HG03469 (cell line): ENCODE results near the gene ST3GAL4.
"Not testable (repeated sequence)": the region's sequence is repeated elsewhere in the genome, so short reads cannot be mapped to it uniquely, and the experiment has no call there.

ENCODE experiments used
- ATAC-seq: cut with Tn5 transposase; IDR thresholded peaks from one replicate; pipeline ENCODE4 v1.9.1; 2021; ENCODE audit warnings: mild to moderate bottlenecking, moderate library complexity, moderate number of reproducible peaks; ENCODE audit not compliant: unreplicated experiment

The ST3GAL4 gene

DNA sequence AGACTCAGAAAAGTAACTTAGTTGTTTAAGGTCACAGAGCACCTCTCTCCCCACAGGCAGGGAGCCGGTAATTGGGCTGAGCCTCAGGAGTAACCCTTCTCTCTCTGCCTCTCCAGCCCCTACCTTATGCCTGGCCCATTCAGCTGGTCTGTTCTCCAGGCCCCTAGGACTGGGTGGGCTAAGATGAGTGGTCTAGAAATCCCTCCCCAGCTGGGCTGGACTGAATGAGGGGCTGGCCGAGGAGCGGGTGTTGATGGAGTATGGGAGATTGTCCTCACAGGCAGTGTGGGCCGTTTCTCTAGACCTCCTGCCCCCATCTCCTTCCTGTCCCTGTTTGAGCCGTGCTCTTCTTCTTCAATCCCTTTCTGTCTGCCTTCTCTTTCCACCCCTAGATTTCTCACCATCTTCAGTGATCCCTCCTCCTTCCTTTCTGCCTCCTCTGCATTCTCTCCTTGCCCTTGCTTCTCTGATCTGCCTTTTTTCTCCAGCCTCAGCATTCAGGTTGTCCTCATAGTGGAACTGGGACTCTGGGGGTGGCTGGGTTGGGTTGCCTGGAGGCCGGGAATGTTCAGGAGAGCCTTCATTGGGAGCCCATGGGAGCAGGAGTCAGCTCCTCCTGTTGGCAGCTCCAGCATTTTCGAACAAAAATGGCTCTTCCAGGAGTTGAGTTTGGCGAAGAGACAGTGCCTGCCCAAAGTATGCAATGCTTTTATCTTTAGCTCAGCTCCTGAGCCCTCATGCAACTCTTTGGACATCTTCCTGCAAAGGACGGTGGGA lies 7.6 kb downstream of the ST3GAL4 start:
- no peak for ATAC-seq

DNA sequence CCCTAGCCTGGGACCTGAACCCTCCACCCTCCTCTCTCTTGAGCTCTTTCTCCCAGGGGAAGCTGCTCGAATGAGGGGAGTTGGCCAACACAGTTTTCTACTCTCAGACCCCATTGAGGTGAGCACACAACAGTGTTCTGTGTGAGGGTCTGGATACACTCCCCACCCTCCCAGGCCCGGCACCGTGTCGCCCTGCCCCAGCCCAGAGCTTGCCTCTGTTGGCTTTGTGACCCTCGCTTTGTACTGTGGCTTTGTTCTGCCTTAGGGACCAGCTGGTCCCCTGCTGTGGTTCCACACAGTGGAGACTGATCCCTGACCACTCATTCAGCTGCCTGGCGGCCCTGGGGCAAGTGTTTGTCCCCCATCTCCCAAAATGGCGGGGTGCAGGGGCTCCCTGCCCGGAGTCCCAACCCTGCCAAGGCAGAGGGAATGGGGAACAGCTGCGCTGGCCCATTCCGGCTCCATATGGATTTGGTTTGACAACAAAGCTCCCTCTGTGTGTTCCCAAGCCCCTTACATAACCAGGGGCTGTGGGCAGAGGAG lies 8.3 kb downstream of the ST3GAL4 start:
- no peak for ATAC-seq

DNA sequence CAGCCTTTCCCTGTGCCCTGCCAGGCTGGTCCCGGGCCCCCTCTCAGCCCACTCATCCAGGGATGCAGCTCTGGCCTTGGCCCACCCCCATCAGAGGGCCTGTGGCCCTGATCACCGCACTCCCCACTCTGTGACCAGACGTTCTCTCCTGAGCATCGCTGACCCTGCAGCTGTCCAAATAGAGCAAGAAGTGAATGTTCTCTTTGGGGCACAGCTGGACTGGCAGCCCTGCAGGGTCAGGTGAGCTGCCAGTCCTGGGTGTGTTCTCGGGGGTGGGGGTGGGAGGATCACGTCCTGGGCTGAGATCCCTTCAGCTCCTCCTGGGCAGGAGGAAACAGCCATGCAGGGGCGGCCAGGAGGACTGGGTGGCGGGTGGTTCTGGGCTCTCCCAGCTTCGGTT lies 9.2 kb downstream of the ST3GAL4 start:
- ATAC-seq, result not testable (repeated sequence)

DNA sequence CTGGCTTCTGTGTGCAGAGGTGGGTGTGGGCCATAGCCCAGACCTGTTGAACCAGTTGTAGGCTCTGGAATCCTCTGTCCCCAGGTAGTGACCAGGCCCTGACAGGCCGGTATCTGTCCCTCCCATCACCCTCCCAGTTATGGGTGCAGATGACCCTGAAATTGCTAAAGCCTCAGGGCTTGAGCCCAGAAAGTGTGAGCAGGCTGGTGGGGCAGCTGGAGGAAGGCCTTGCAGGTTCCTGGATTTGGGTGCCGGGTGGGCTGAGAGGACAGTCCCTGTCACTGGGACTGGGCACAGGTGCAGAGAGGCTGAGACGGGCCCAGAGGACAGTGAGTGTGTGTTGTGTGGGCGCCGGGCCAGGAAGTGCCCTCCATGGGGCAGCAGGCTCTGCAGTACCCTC lies 10.0 kb downstream of the ST3GAL4 start:
- not testable (repeated sequence) for ATAC-seq

DNA sequence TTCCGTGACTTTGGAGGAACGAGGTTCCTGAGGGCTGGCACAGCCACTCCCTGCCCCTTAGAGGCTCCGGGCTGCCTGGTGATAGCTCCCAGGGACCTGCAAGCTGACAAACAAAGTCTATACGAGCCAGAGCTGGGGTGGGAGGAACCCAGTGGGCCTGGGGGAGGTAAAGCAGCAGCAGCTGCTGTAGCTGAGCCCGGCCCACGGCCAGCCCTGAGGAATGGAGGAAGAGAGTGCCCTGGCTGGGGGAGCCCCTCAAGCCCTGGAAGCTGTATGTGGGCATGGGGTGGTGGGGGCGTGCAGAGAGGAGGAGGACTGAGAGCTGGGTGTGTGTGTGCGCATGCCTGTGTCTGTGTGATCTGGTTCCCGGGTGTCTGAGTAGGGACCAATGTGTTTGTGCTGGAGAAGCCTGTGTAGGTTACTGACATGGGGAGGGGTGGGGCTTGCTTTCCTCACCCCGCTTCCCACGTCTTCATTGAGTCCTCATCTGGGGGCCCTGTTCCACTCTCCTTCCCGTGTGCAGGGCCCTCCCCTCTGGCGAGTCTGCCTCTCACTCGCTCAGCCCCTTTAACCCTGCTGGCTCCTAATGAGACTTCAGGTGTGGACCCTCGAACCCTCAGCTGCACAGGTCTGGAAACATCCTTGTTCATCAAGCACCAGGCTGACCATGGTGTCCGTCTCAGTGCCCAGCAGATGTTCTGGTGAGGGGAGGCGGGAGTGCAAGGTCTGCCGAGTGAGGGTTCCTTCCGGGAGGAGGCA lies 10.8 kb downstream of the ST3GAL4 start:
- ATAC-seq, result no peak

DNA sequence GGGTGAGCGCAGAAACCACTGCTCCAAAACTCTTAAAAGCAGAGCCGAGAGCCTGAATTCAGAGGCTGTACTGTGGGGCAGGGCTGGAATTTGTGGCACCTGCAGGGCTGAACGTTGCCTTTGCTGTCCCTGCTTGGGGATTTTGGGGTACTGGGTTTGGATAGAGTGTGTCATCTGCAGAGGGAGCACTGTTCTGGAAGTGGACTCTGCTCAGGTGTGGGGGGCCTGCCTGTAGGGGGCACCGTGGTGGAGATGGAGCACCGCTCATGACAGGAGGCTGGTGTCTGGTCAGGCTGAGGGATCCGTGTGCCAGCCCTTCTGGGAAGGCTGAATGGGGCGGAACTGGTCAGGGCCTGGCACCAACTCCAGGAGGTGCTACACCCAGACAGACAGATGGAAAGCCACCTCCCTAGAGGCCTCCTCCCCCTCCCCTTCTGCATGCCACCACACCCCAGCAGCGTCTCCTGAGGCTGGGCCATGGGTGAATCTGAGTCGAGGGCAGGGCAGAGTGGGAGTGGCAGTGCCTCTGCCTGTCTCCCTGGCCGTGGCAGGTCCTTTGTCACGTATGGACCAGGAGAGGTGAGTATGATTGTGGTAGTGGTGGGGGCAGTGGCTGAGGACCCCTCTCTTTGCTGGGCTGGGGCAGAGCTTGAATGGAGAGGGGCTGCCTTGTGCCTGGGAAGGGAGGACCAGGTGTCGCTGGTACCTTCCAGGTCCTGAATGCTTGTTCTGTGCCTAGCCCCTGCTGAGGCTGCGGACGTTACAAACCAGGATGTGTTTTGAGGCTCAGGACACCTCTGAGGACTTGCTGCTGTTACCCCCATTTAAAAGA lies 11.6 kb downstream of the ST3GAL4 start:
- ATAC-seq, result not testable (repeated sequence)

DNA sequence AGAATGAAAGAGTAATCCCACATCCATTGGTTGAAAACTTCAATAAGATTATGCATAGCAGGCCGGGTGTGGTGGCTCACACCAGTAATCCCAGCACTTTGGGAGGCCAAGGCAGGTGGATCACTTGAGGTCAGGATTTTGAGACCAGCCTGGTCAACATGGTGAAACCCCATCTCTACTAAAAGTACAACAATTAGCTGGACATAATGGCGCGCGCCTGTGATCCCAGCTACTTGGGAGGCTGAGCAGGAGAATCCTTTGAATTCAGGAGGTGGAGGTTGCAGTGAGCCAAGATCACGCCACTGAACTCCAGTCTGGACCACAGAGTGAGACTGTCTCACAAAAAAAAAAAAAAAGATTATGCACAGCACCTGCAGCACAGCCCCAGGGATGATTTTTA lies 12.3 kb downstream of the ST3GAL4 start:
- not testable (repeated sequence) for ATAC-seq

DNA sequence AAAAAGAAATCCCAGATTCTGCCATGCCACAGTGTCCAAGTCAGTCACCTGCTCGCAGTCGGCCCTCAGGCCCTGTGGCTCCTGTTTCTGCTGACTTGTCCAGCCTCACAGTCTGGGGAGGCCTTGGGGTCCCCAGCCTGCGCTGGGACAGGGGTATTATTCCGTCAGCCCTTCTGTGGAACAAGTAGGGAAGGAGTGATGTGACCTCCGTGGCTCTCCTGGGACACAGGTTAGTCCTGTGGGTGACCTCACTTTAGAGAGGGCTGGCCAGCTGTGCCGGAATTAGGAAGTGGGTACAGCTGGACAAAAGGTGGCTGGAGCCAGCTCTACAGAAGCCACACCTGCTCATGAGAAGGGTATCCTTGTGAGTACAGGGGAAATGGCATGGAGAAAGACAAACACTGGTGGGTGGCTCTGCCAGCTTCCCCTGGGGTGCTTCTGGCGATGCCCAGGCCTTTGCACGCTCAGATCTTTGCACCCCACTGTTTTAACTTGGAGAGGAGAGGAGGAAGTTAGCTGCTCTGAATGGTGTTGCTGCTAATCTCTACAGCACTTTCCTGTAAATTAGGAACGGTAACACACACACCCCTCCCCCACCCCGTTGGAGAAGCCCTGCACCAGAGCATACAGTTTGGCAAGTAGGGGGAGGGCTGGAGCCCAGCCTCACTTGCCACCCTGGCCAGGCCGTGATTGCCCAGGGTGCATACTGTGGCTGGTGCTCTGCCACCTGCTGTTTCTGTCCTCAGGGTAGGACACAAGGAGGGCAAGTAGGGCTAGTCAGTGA lies 13.0 kb downstream of the ST3GAL4 start:
- ATAC-seq, result not testable (repeated sequence)

DNA sequence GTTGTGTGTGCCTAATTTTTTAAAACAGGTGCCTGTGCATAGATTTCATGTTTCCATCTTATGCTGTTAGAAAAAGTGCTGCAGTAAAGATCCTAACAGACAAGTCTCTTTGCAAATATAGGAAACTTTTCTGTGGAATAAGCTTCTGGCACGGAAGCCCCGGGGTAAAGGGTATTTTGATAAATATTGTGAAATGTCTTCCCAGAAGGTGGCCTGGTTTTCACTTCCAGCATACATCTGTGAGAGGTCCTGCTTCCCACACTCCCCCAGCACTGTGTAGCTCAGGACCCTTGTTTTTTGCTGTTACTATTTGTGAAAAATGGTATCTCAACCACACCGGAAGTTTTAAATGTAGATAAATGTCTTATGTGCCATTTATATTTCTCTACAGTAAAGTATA lies 14.5 kb downstream of the ST3GAL4 start:
- ATAC-seq, result no peak

DNA sequence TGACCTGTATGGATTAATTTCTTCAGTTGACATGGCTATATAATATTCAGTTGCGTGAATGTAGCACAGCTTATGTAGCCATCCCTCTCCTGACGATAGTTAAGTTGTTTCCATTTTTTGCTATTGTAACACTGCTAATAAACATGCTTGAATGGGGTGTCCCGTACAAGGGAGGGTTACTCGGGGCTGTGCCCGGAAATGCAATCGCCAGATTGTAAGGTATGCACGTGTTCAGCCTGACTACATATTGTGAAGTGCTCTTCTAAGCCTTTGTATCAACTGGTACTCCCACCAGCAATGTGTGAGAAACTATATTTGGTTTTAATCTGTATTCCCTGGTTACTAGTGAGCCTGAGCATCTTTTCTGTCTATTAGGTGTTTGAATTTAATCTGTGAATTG lies 16.1 kb downstream of the ST3GAL4 start:
- no peak for ATAC-seq

DNA sequence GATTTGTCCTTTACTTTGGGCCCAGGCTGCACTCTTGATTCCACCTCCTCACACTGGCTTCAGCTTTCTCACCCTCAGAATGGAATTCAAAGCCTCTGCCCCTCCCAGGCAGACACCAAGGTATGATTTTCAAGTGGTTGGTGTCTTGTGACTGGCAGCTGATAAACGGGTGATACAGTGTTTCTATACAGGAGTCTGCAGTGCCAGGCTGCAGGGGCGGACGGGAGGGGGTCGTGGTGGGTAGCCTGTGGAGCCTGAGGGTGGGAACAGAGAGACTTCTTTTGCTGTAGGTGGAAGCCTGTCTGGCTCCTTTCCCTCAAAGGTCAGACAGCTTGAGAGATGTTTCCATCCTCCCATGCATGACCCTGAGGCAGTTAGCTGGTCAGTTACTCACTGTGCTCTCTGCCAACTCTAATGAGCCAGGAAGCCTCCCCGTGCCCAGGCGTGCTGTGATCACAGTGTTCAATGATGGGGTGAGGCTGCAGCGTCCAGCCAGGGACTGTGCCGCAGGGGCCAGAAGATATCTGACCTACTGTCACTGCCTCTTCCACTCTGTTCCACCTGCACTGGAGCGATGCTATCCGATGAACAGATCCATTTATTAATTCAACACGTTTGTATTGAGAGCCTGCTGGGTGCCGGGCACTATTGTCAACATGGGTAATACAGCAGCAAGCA lies 18.0 kb downstream of the ST3GAL4 start:
- ATAC-seq, result not testable (repeated sequence)

DNA sequence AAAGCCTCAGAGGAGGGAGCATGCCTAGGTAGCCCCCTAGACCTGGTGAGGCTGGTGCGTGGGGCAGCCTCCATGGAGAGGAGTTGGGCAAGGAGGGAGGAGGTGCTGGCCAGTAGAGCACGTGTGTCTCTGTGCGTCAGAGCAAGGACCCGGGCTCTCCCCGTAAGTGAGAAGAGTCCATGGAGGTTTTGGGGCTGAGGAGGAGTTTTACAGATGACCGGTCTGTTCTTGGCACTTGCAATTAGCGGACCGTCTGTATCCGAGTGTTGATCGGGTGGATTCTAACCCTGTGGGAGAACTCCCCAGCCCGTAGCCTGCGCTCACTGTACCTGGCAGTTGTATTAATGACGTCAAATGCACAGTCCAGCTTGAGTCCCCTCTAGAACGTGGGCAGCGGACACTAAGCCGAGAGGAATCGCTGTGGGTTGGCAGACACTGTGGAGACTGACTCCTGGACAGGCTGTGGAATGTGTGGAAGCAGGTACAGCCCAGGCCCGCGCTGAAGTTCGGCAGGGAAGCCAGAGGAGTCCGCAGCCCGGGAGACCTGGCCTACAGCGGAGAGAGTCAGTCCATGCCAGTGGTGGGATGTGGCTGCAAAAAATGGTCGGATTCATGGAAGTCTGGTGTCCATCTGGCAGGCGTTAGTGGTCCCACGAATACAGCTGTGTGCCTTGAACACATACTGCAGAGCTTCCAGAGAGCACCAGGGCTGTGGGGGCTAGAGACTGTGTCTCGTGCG lies 19.2 kb downstream of the ST3GAL4 start:
- ATAC-seq, result not testable (repeated sequence)

DNA sequence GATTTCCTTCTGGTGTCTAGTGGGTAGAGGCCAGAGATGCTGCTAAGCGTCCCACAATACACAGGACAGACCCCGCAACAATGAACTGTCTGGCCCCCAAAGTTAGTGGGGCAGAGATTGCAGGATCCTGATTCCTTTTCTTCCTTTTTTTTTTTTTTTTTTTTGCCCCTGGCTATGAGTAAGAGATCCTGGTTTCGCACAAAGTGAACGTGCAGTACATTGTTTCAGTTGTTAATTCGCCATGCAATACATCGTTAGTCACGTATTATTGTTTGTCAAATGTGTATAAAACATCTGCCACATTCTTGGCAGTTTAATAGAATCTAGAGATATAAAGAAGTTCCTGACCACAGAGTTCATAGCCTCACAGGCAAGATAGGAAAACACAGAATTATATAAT lies 20.2 kb downstream of the ST3GAL4 start:
- no peak for ATAC-seq

DNA sequence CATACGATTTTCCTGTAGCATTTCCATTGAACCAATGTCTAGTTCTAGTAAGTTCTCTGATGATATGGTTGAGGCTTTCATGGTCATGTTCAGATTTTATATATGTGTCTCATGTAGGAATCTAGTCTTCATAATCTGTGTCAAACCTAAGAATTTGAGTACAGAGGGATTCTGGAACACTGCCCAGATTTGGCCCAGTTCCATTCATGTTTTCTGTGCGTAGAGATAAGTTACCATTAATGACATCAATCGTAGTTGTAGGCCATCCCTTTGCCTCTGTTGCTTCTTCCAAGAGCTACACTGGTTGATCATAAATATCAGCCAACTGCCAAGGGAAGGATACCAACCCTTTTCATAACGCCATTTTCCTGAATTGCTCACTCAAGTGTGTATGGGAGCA lies 23.3 kb downstream of the ST3GAL4 start:
- no peak for ATAC-seq

DNA sequence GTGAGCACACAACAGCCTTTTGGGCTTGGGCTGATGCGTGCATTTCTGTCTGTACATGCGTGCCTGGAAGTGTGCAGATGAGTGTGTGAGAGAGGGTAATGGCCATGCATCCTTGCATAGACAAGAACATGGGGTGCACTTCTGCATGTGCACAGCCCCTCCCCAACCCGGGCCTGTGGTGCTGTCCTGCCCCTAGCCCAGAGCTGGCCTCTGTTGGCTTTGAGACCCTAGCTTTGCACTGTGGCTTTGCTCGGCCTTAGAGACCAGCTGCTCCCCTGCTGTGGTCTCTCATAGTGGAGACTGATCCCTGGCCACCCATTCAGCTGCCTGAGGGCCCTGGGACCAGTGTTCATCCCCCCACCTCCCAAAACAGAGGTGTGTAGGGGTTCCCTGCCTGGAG lies 25.4 kb downstream of the ST3GAL4 start:
- no peak for ATAC-seq

DNA sequence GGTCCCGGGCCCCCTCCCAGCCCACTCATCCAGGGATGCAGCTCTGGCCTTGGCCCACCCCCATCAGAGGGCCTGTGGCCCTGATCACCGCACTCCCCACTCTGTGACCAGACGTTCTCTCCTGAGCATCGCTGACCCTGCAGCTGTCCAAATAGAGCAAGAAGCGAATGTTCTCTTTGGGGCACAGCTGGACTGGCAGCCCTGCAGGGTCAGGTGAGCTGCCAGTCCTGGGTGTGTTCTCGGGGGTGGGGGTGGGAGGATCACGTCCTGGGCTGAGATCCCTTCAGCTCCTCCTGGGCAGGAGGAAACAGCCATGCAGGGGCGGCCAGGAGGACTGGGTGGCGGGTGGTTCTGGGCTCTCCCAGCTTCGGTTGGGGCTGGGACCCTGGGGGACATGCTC lies 26.5 kb downstream of the ST3GAL4 start:
- not testable (repeated sequence) for ATAC-seq

DNA sequence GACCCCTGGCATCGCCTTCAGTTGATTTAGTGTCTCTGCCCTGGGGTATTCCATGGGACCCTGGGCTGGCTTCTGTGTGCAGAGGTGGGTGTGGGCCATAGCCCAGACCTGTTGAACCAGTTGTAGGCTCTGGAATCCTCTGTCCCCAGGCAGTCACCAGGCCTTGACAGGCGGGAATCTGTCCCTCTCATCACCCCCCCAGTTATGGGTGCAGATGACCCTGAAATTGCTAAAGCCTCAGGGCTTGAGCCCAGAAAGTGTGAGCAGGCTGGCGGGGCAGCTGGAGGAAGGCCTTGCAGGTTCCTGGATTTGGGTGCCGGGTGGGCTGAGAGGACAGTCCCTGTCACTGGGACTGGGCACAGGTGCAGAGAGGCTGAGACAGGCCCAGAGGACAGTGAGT lies 27.2 kb downstream of the ST3GAL4 start:
- not testable (repeated sequence) for ATAC-seq

DNA sequence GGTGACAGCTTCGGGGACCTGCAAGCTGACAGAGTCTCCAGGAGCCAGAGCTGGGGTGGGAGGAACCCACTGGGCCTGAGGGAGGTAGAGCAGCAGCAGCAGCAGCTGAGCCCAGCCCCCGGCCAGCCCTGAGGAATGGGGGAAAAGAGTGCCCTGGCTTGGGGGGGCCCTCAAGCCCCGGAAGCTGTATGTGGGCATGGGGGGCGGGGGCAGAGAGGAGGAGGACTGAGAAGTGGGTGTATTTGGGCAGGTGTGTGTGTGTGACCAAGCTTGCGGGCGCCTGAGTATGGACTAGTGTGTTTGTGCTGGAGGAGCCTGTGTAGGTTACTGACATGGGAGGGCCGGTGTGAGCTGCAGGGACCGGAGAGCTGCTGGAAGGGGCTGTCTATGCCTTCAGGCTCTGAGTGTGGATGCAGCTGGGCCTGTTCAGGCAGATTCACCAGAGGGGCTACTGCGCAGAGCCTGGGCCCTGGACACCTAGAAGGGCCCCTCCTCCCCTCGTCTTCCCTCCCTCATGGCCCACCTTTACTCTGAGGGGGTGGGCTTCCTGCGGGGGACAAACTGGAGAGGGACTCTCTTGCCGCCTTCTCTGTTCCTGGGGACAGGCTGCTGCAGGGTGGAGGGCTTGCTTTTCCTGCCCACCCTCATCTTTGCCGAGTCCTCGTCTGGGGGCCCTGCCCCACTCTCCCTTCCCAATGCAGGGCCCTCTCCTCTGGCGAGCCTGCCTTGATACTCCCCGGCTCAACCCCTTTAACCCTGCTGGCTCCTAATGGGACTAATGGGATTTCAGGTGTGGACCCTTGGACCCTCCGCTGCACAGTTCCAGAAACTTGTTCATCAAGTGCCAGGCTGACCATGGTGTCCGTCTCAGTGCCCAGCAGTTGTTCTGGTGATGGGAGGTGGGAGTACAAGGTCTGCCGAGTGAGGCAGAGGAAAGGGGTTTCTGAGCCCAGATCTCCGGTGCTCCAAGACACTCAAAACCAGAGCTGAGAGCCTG lies 28.2 kb downstream of the ST3GAL4 start:
- ATAC-seq, result no peak
